ENCODE results near the gene PTPRA. TPM values are rescaled to one million over a fixed set of nuclear protein-coding genes. Genes with fewer than 3 reads are reported as not detected.
"Not testable (repeated sequence)": the region's sequence is repeated elsewhere in the genome, so short reads cannot be mapped to it uniquely, and the experiment has no call there.

The PTPRA gene
- total RNA-seq, 1 donor from 2014 or later: 59.5 TPM

DNA sequence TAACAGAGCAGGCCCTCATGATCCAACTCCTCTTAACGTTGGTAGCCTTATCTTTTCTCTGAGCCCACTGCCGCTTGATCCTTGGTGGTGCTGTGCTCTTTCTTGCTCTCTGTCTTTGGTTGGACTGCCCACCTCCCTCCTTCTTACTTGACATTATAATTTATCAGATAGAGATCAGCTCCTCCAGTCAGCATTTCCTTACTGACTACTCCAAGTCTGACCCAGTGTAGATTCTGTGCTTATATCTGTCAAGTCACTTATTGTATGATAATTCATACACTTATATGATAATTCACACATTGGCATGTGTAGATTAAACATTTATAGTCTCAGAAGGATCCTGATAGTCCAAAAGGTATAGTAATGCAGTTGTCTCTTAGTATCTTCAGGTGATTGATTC is 18.1 kb downstream of the PTPRA start:
- DNase-seq: no peak
- H3K4me1 Mint-ChIP-seq (ENCODE audit: low read depth, unreplicated experiment): no peaks in the 10 kb centered on the region

DNA sequence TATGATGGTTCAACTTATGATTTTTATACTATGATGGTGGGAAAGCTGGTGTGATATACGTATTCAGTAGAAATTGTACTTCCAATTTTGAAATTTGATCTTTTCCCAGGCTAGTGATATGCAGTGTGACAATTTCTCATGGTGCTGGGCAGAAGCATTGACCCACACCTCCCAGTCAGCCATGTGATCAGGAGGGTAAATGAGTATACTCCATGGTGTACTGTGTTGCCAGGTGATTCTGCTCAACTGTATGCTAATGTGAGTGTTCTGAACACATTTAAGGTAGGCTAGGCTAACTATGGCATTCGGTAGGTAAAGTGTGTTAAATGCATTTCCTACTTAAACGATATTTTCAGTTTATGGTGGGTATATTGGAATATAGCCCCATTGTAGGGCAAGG is 19.1 kb downstream of the PTPRA start:
- no peak overlapping the region for H3K27ac Mint-ChIP-seq (ENCODE audit: unreplicated experiment)
- DNase-seq: no peak
- H3K27me3 Mint-ChIP-seq (ENCODE audit: unreplicated experiment): no peaks in the 10 kb centered on the region
- no peaks in the 10 kb centered on the region for H3K9me3 Mint-ChIP-seq (ENCODE audit: unreplicated experiment)
- TF ChIP-seq, protein P1, sequence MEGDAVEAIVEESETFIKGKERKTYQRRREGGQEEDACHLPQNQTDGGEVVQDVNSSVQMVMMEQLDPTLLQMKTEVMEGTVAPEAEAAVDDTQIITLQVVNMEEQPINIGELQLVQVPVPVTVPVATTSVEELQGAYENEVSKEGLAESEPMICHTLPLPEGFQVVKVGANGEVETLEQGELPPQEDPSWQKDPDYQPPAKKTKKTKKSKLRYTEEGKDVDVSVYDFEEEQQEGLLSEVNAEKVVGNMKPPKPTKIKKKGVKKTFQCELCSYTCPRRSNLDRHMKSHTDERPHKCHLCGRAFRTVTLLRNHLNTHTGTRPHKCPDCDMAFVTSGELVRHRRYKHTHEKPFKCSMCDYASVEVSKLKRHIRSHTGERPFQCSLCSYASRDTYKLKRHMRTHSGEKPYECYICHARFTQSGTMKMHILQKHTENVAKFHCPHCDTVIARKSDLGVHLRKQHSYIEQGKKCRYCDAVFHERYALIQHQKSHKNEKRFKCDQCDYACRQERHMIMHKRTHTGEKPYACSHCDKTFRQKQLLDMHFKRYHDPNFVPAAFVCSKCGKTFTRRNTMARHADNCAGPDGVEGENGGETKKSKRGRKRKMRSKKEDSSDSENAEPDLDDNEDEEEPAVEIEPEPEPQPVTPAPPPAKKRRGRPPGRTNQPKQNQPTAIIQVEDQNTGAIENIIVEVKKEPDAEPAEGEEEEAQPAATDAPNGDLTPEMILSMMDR (IDR thresholded peaks at IDR 0.05; ENCODE audit: partially characterized antibody, unreplicated experiment): no peak
- H3K4me3 Mint-ChIP-seq (ENCODE audit: unreplicated experiment): no peak overlapping the region
- H3K36me3 Mint-ChIP-seq (ENCODE audit: unreplicated experiment): no peaks in the 10 kb centered on the region
- H3K4me1 Mint-ChIP-seq (ENCODE audit: low read depth, unreplicated experiment): no peaks in the 10 kb centered on the region

More for the DNA sequence above, 18.1 kb downstream of the PTPRA start:
- H3K27ac Mint-ChIP-seq (ENCODE audit: unreplicated experiment): no peak overlapping the region
- no peaks in the 10 kb centered on the region for H3K27me3 Mint-ChIP-seq (ENCODE audit: unreplicated experiment)
- H3K4me3 Mint-ChIP-seq (ENCODE audit: unreplicated experiment): no peak overlapping the region
- H3K9me3 Mint-ChIP-seq (ENCODE audit: unreplicated experiment): no peaks in the 10 kb centered on the region
- TF ChIP-seq, protein P1 (IDR thresholded peaks at IDR 0.05; ENCODE audit: partially characterized antibody, unreplicated experiment): no peak
- H3K36me3 Mint-ChIP-seq (ENCODE audit: unreplicated experiment): no peaks in the 10 kb centered on the region

DNA sequence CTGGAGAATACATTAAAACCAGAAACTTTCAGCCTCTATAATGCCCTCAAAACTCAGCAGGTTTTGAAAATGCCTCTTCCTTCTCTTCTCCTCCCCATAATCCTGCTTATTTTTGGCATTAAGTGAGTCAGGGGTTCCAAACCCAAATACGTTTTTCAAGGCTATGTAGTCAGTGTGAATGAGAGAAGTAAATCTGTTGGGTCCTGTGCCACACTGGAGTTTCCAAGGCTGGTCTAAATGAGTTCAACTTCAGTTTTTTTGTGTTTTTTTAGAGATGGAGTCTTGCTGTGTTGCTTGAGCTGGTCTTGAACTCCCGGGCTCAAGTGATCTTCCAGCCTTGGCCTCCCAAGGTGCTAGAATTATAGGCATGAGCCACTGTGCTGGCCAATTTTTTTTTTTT is 20.9 kb downstream of the PTPRA start:
- Mint-ChIP-seq H3K4me1 (ENCODE audit: low read depth, unreplicated experiment) (no peaks in the 10 kb centered on the region), H3K27ac (ENCODE audit: unreplicated experiment) (no peak overlapping the region), H3K4me3 (ENCODE audit: unreplicated experiment) (no peak overlapping the region), H3K9me3 (ENCODE audit: unreplicated experiment) (no peaks in the 10 kb centered on the region), H3K27me3 (ENCODE audit: unreplicated experiment) (no peaks in the 10 kb centered on the region), H3K36me3 (ENCODE audit: unreplicated experiment) (no peaks in the 10 kb centered on the region)
- DNase-seq: no peak
- TF ChIP-seq, protein P1 (IDR thresholded peaks at IDR 0.05; ENCODE audit: partially characterized antibody, unreplicated experiment): no peak

DNA sequence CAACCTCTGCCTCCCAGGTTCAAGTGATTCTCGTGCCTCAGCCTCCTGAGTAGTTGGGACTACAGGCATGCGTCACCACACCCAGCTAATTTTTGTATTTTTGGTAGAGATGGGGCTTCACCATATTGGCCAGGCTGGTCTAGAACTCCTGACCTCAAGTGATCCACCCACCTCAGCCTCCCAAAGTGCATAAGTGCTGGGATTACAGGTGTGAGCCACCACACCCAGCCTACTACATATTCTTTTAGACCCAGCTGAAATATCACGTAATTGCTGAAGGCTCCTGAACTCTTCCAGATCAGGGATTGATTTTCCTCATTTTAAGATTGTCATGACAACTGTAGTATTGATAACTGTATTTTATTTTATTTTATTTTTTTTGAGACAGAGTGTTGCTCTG is 21.9 kb downstream of the PTPRA start:
- not testable (repeated sequence) for H3K4me1 Mint-ChIP-seq (ENCODE audit: low read depth, unreplicated experiment); H3K27ac Mint-ChIP-seq (ENCODE audit: unreplicated experiment); H3K4me3 Mint-ChIP-seq (ENCODE audit: unreplicated experiment); H3K9me3 Mint-ChIP-seq (ENCODE audit: unreplicated experiment); DNase-seq; H3K36me3 Mint-ChIP-seq (ENCODE audit: unreplicated experiment); H3K27me3 Mint-ChIP-seq (ENCODE audit: unreplicated experiment)

DNA sequence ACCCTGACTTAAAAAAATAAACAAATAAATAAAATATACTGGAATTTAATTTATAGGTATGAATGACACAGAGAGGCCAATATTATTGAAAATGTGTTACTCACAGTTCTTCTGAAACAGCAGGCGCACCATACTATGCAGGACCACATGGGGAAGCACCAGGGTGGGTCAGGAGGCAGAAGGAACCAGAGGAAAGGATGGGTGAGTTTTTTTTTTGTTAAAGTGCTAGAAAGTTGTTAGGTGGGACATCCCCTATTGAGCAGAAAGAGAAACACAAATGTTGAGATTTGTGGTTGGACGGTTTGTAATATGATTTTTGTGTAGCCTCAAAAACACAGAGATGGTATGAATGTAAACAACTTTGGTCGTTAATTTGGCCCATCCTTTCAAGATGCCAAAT is 26.0 kb downstream of the PTPRA start:
- no peaks in the 10 kb centered on the region for H3K36me3 Mint-ChIP-seq (ENCODE audit: unreplicated experiment)
- no peak overlapping the region for H3K27ac Mint-ChIP-seq (ENCODE audit: unreplicated experiment)
- TF ChIP-seq, protein P1 (IDR thresholded peaks at IDR 0.05; ENCODE audit: partially characterized antibody, unreplicated experiment): no peak

More for the DNA sequence above, 26.0 kb downstream of the PTPRA start:
- no peaks in the 10 kb centered on the region for H3K4me1 Mint-ChIP-seq (ENCODE audit: low read depth, unreplicated experiment)
- no peaks in the 10 kb centered on the region for H3K9me3 Mint-ChIP-seq (ENCODE audit: unreplicated experiment)
- no peak overlapping the region for H3K4me3 Mint-ChIP-seq (ENCODE audit: unreplicated experiment)
- no peaks in the 10 kb centered on the region for H3K27me3 Mint-ChIP-seq (ENCODE audit: unreplicated experiment)
- no peak for DNase-seq
